Inflammatory macrophage treated with lipopolysaccharide for 4 hours (primary cell): ENCODE results near the gene IGDCC3.
"Not testable (repeated sequence)": the region's sequence is repeated elsewhere in the genome, so short reads cannot be mapped to it uniquely, and the experiment has no call there.

Experiments used
- DNase-seq: peaks from one replicate; pipeline ENCODE4 v3.0.0-alpha.2; 2020

IGDCC3 gene

GRCh38 chr15:65368302-65369211, 9.2 kb downstream of the IGDCC3 start:
- no peak for DNase-seq

GRCh38 chr15:65366122-65366892, 11.5 kb downstream of the IGDCC3 start:
- no peak for DNase-seq

GRCh38 chr15:65365229-65365628, 12.6 kb downstream of the IGDCC3 start:
- no peak for DNase-seq

GRCh38 chr15:65363766-65364165, 14.0 kb downstream of the IGDCC3 start:
- no peak for DNase-seq

- DNase-seq: no peak
Measured at GRCh38 chr15:65363306-65363705, 14.5 kb downstream of the IGDCC3 start.

GRCh38 chr15:65362491-65362890, 15.3 kb downstream of the IGDCC3 start:
- DNase-seq: no peak

GRCh38 chr15:65361708-65362459, 15.9 kb downstream of the IGDCC3 start:
- no peak for DNase-seq

- DNase-seq: no peak
Measured at GRCh38 chr15:65360506-65360905, 17.3 kb downstream of the IGDCC3 start.

- no peak for DNase-seq
Measured at GRCh38 chr15:65355988-65356353, 21.8 kb downstream of the IGDCC3 start.

GRCh38 chr15:65355173-65355987, 22.4 kb downstream of the IGDCC3 start:
- no peak for DNase-seq

GRCh38 chr15:65354835-65355172, 23.0 kb downstream of the IGDCC3 start:
- no peak for DNase-seq

GRCh38 chr15:65351972-65352371, 25.8 kb downstream of the IGDCC3 start:
- DNase-seq: not testable (repeated sequence)

GRCh38 chr15:65349338-65349737, 28.5 kb downstream of the IGDCC3 start:
- DNase-seq: no peak

- DNase-seq: not testable (repeated sequence)
Measured at GRCh38 chr15:65347756-65348155, 30.0 kb downstream of the IGDCC3 start.

- DNase-seq: no peak
Measured at GRCh38 chr15:65346856-65347598, 30.8 kb downstream of the IGDCC3 start.

- no peak for DNase-seq
Measured at GRCh38 chr15:65344914-65345275, 32.9 kb downstream of the IGDCC3 start.

GRCh38 chr15:65344214-65344913, 33.4 kb downstream of the IGDCC3 start:
- DNase-seq: no peak

GRCh38 chr15:65343374-65343981, 34.3 kb downstream of the IGDCC3 start:
- DNase-seq: no peak

- no peak for DNase-seq
Measured at GRCh38 chr15:65342493-65342892, 35.3 kb downstream of the IGDCC3 start.

- no peak for DNase-seq
Measured at GRCh38 chr15:65339920-65340319, 37.9 kb downstream of the IGDCC3 start.

GRCh38 chr15:65339416-65339815, 38.4 kb downstream of the IGDCC3 start:
- DNase-seq: no peak
